ENCODE results near the gene RBP2. TPM values are rescaled to one million over a fixed set of nuclear protein-coding genes. Genes with fewer than 3 reads are reported as not detected.

RBP2 gene
- total RNA-seq, 1 donor from 2014 or later, result not detected

DNA sequence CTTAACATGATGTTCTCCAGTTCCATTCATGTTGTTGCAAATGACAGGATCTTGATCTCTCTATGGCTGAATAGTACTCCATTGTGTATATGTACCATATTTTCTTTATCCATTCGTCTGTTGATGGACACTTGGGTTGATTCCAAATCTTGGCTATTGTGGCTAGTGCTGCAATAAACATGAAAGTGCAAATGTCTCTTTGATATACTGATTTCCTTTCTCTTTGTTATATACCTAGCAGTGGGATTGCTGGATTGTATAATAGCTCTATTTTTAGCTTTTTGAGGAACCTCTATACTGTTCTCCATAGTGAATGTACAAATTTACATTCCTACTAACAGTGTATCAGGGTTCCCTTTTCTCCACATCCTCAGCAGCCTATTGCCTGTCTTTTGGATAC lies 5.9 kb upstream of the RBP2 start:
- FAIRE-seq (no peak), DNase-seq (ENCODE audit: low spot score in 2 of 2) (no peak)

GRCh38 chr3:139481116-139481515 lies 4.8 kb upstream of the RBP2 start:
- FAIRE-seq (no peak), DNase-seq (ENCODE audit: low spot score in 2 of 2) (no peak)

- no peak for FAIRE-seq
- no peak for DNase-seq (ENCODE audit: low spot score in 2 of 2)
Measured at GRCh38 chr3:139480585-139480984, 4.3 kb upstream of the RBP2 start.

DNA sequence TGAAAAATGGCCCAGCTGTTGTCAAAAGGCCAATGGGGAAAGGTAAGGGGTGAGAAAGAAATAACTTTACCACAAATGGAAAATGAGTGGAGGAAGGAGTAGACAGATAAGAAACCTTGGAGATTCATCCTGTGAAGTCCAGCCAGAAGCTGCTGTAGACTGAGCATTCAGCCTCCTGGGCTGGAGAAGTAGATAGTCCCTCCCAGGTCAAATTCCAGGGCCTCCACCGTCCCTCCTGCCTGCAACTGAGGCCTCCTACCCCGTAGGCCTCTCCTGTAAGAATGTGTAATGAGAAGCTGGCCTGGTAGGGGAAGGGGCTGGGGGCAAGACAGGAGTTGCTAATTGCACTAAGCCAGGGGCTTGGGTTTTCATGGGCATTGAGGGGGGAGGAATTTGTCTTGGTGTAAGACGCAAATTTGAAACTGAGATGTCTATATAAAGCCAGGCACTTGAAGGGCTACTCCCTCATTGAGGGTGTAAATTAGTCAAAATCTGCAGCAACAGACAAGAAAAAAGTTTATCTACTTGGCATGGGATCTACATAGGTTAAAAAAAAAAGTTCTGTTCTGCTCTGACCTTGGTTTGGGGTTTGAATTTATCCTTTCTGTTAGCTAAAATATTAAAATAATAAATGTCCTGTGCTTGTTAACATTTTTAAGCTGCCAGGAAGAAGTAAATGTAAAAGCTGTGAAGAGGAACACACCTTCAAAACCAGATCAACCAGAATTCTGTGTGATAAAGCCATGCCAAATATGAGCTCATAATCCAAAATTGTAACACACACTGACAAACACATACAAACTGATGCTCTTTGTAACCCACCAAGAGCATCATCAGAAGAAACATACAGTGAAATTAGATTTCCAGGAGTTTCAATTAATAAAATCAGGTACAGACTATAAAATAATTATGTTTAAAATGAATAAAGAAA lies 1.7 kb upstream of the RBP2 start:
- DNase-seq (ENCODE audit: low spot score in 2 of 2) (no peak), FAIRE-seq (no peak)

- DNase-seq (ENCODE audit: low spot score in 2 of 2) (no peak), FAIRE-seq (no peak)
Measured at GRCh38 chr3:139473155-139473771, 3.1 kb downstream of the RBP2 start.

- DNase-seq (ENCODE audit: low spot score in 2 of 2), result no peak
- FAIRE-seq, result no peak
Measured at GRCh38 chr3:139472380-139473010, 3.8 kb downstream of the RBP2 start.

DNA sequence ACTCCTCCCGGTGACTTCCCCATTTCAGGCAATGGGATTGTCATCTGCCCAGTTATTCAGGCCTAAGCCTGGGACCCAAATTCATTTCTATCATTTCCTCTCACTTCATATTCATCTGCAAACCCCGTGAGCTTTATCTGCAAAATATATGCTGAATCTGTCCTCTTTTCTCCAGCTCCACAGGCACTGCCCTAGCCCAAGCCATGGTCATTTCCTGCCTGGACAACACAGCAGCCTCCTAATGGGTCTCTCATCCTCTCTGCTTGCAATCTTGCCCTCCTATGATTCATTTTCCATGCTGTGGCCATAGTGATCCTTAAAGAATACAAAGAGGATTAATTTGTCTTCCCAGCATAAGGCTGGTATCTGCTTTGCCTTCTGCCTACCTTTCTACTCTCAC lies 6.1 kb downstream of the RBP2 start:
- FAIRE-seq (no peak), DNase-seq (ENCODE audit: low spot score in 2 of 2) (no peak)

DNA sequence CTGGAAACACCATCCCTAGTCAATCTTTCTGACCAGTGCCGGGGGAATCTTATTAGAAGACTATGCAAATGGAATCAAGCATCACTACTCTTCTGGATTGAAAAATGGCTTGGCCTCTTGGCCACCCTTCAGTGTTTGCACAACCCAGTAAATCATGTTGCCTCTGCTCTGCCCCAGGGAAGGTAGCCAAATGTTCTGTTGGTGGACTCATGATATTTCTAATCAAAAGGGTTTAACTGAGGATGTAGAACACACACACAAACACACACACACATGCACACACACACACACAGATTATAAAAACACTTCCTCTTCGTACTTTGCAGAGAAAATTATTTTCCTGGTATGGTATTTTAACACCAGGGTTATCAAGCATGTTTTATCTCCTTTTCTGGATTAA lies 7.9 kb downstream of the RBP2 start:
- DNase-seq (ENCODE audit: low spot score in 2 of 2) (no peak), FAIRE-seq (no peak)

DNA sequence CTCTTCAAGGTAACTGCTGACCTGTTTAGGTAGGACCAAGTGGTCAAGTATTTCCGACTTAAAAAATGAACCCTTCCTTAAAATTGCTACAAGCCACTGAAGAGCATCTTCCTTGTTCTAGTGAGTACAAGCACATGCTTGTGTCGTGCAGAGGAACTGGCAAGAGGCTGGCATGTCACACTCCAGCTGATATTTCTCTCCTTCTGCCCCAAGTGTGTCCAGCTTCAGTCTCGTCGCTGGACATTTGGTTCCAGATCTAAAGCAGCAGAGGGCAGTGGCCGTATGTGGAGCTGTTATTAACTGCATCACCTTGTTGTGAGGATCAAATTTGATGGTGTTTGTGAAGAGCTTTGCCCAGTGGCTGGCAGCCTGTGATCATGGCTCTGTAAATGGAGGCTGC lies 10.0 kb downstream of the RBP2 start:
- DNase-seq (ENCODE audit: low spot score in 2 of 2) (no peak), FAIRE-seq (no peak)

- no peak for FAIRE-seq
- no peak for DNase-seq (ENCODE audit: low spot score in 2 of 2)
Measured at GRCh38 chr3:139465636-139466035, 10.7 kb downstream of the RBP2 start.

GRCh38 chr3:139463466-139463865 lies 12.8 kb downstream of the RBP2 start:
- DNase-seq (ENCODE audit: low spot score in 2 of 2), result no peak
- FAIRE-seq, result no peak

GRCh38 chr3:139460529-139460928 lies 15.8 kb downstream of the RBP2 start:
- no peak for FAIRE-seq
- no peak for DNase-seq (ENCODE audit: low spot score in 2 of 2)

- FAIRE-seq (no peak), DNase-seq (ENCODE audit: low spot score in 2 of 2) (no peak)
Measured at GRCh38 chr3:139460076-139460475, 16.2 kb downstream of the RBP2 start.

- FAIRE-seq, result no peak
- DNase-seq (ENCODE audit: low spot score in 2 of 2), result no peak
Measured at GRCh38 chr3:139458348-139458747, 18.0 kb downstream of the RBP2 start.

DNA sequence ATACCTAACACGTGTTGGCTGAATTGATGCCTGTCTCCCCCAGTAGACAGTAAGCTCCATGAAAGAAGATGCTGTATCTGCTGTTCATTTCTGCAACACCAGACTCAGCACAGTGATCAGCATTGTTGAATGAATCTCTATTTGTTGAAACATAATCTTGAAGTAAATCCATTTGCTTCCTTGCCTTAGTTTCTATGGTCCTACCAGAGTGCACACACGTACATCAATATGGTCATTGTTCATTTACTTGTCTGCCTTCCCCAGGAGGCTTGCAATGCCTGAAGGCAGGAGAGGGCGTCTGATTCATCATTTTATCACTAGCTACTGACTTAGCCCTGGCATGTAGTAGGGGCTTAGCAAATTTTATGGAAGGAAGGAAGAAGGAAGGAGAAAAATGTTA lies 19.2 kb downstream of the RBP2 start:
- DNase-seq (ENCODE audit: low spot score in 2 of 2), result no peak
- no peak for FAIRE-seq

GRCh38 chr3:139456386-139456785 lies 19.9 kb downstream of the RBP2 start:
- DNase-seq (ENCODE audit: low spot score in 2 of 2) (no peak), FAIRE-seq (no peak)

- FAIRE-seq (no peak), DNase-seq (ENCODE audit: low spot score in 2 of 2) (no peak)
Measured at GRCh38 chr3:139455855-139456254, 20.5 kb downstream of the RBP2 start.

DNA sequence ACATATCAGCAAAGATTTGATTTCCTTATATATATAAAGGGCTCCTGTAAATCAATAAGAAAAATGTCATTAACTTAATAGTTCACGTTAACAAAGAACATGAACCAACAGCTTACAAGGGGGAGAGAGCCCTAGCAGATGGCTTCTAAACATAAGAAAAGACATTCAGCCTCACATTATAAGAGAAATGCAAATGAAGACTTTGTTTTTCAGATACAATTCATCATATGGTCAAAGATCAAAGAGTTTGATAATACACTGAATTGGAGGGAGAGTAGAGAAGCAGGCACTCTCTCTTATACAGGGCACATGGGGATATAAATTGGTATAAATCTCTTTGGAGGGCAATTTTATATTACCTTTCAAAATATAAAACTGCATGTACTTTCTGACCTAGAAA lies 21.1 kb downstream of the RBP2 start:
- no peak for FAIRE-seq
- DNase-seq (ENCODE audit: low spot score in 2 of 2), result no peak

DNA sequence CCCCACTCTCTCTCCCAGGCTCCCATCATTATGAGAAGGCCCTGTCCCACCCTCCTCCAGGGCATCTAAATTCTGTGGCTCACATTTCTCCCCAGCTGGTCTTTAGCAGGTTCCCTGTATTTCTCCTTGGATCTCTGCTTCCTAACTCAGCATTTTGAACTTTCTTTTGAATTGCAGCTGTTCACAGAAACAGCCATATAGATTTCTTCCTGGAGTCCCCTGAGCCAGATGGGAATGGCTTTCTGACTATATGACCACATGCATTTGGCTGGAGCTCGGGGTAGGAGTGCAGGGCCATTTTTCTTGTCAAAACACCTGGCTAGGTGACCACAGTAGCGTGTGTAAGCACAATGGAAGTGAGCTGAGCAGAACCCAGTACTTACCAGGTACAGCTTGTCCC lies 22.0 kb downstream of the RBP2 start:
- FAIRE-seq (no peak), DNase-seq (ENCODE audit: low spot score in 2 of 2) (no peak)

- FAIRE-seq, result no peak
- no peak for DNase-seq (ENCODE audit: low spot score in 2 of 2)
Measured at GRCh38 chr3:139450159-139450558, 26.2 kb downstream of the RBP2 start.

- FAIRE-seq, result no peak
- no peak for DNase-seq (ENCODE audit: low spot score in 2 of 2)
Measured at GRCh38 chr3:139449566-139449965, 26.8 kb downstream of the RBP2 start.

DNA sequence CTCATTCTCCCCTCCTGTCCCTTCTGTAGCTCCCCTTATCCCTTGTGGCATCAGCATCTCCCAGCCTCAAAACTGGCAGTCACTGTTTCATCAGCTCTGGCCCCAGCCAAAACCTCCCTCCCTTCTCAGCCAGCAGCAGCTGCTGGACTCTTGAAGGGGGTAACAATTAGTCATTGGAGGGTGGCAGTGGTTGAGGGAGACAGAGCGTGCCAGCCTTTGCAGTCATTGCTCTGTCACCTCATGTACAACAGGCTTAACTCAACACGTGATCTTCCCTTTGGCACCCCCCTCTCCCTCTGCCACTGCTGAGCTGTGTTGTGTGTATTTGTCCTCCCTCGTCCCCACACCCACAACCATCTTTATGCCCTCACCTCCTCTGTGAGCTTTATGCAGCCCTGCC lies 28.2 kb downstream of the RBP2 start:
- peak; percentile 58 for FAIRE-seq
- peak; percentile 17 to 39 for DNase-seq (ENCODE audit: low spot score in 2 of 2)
